ENCODE results near the gene FBXO46. TPM values are rescaled to one million over a fixed set of nuclear protein-coding genes. Genes with fewer than 3 reads are reported as not detected.

The FBXO46 gene
- total RNA-seq, 1 experiment from 2014 or later, result 40.1 TPM

DNA sequence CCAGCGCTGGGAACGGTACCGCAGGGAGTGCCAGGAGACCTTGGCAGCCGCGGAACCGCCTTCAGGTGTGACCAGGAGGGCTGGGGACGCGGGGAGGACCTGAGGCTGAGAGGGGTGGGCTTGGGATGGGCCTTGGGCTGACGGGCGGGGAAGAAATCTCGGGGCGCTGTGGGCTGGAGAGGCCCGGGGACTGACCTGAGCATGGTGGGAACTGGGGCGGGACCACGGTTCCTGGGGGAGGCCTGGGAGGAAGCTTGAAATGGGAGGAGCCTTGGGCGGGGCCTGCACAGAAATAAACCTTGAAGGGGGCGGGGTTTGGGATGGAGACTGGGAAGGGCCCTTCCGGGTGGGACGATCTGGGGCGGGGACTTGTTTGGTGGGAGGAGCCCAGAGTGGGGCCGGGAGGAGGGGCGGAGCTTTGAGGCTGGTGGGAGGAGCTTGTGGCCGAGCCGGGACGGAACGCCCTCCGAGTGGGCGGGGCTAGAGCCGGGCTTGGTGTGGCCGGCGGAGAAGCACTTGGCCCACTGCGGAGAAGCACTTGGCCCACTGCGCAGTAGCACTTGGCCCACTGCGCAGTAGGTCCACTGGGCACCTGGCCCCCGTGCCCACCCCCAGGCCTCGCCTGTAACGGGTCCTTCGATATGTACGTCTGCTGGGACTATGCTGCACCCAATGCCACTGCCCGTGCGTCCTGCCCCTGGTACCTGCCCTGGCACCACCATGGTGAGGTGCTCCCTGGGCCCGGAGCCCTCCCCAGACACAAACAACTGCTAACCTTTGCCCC is 59.8 kb downstream of the FBXO46 start:
- DNase-seq (ENCODE audit: low spot score), result peak; percentile 98
- TF ChIP-seq ZNF219 (CRISPR knock-in tag; IDR thresholded peaks at IDR 0.05; ENCODE audit: borderline replicate concordance), result no peak
- TF ChIP-seq, protein P1, sequence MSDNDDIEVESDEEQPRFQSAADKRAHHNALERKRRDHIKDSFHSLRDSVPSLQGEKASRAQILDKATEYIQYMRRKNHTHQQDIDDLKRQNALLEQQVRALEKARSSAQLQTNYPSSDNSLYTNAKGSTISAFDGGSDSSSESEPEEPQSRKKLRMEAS (CRISPR knock-in tag; IDR thresholded peaks at IDR 0.05), result peak; percentile 28; the same call in 1 of the 2 replicates
- 0 out of 2 replicates have a peak, but pooled peaks have one; percentile 21 for TF ChIP-seq ETV6 (CRISPR knock-in tag; IDR thresholded peaks at IDR 0.05)
- TF ChIP-seq, protein P2, sequence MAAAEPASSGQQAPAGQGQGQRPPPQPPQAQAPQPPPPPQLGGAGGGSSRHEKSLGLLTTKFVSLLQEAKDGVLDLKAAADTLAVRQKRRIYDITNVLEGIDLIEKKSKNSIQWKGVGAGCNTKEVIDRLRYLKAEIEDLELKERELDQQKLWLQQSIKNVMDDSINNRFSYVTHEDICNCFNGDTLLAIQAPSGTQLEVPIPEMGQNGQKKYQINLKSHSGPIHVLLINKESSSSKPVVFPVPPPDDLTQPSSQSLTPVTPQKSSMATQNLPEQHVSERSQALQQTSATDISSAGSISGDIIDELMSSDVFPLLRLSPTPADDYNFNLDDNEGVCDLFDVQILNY (CRISPR knock-in tag; IDR thresholded peaks at IDR 0.05), result no peak
- 0 out of 2 replicates have a peak, but pooled peaks have one; percentile 50 for TF ChIP-seq MYBL2 (CRISPR knock-in tag; IDR thresholded peaks at IDR 0.05)
- TF ChIP-seq JAZF1 (CRISPR knock-in tag; IDR thresholded peaks at IDR 0.05), result no peak
- TF ChIP-seq, protein P3, sequence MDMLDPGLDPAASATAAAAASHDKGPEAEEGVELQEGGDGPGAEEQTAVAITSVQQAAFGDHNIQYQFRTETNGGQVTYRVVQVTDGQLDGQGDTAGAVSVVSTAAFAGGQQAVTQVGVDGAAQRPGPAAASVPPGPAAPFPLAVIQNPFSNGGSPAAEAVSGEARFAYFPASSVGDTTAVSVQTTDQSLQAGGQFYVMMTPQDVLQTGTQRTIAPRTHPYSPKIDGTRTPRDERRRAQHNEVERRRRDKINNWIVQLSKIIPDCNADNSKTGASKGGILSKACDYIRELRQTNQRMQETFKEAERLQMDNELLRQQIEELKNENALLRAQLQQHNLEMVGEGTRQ (CRISPR knock-in tag; IDR thresholded peaks at IDR 0.05), result no peak
- TF ChIP-seq GABPB1 (CRISPR knock-in tag; IDR thresholded peaks at IDR 0.05), result no peak
- no peak for TF ChIP-seq ZNF232 (CRISPR knock-in tag; IDR thresholded peaks at IDR 0.05)
- no peak for TF ChIP-seq NFATC4 (CRISPR knock-in tag; IDR thresholded peaks at IDR 0.05)
- no peak for TF ChIP-seq OVOL2 (CRISPR knock-in tag; IDR thresholded peaks at IDR 0.05; ENCODE audit: borderline replicate concordance)
- TF ChIP-seq, protein P4, sequence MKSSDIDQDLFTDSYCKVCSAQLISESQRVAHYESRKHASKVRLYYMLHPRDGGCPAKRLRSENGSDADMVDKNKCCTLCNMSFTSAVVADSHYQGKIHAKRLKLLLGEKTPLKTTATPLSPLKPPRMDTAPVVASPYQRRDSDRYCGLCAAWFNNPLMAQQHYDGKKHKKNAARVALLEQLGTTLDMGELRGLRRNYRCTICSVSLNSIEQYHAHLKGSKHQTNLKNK (CRISPR knock-in tag; IDR thresholded peaks at IDR 0.05), result no peak
- no peak for TF ChIP-seq SMAD3 (CRISPR knock-in tag; IDR thresholded peaks at IDR 0.05; ENCODE audit: borderline replicate concordance)
- TF ChIP-seq, protein P5, sequence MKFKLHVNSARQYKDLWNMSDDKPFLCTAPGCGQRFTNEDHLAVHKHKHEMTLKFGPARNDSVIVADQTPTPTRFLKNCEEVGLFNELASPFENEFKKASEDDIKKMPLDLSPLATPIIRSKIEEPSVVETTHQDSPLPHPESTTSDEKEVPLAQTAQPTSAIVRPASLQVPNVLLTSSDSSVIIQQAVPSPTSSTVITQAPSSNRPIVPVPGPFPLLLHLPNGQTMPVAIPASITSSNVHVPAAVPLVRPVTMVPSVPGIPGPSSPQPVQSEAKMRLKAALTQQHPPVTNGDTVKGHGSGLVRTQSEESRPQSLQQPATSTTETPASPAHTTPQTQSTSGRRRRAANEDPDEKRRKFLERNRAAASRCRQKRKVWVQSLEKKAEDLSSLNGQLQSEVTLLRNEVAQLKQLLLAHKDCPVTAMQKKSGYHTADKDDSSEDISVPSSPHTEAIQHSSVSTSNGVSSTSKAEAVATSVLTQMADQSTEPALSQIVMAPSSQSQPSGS (CRISPR knock-in tag; IDR thresholded peaks at IDR 0.05; ENCODE audit: borderline replicate concordance, low read depth), result no peak
- no peak for TF ChIP-seq SMAD4 (CRISPR knock-in tag; IDR thresholded peaks at IDR 0.05)
- no peak for TF ChIP-seq FOXK1 (CRISPR knock-in tag; IDR thresholded peaks at IDR 0.05)
- TF ChIP-seq, protein P6, sequence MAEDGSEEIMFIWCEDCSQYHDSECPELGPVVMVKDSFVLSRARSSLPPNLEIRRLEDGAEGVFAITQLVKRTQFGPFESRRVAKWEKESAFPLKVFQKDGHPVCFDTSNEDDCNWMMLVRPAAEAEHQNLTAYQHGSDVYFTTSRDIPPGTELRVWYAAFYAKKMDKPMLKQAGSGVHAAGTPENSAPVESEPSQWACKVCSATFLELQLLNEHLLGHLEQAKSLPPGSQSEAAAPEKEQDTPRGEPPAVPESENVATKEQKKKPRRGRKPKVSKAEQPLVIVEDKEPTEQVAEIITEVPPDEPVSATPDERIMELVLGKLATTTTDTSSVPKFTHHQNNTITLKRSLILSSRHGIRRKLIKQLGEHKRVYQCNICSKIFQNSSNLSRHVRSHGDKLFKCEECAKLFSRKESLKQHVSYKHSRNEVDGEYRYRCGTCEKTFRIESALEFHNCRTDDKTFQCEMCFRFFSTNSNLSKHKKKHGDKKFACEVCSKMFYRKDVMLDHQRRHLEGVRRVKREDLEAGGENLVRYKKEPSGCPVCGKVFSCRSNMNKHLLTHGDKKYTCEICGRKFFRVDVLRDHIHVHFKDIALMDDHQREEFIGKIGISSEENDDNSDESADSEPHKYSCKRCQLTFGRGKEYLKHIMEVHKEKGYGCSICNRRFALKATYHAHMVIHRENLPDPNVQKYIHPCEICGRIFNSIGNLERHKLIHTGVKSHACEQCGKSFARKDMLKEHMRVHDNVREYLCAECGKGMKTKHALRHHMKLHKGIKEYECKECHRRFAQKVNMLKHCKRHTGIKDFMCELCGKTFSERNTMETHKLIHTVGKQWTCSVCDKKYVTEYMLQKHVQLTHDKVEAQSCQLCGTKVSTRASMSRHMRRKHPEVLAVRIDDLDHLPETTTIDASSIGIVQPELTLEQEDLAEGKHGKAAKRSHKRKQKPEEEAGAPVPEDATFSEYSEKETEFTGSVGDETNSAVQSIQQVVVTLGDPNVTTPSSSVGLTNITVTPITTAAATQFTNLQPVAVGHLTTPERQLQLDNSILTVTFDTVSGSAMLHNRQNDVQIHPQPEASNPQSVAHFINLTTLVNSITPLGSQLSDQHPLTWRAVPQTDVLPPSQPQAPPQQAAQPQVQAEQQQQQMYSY (CRISPR knock-in tag; IDR thresholded peaks at IDR 0.05), result no peak
- TF ChIP-seq, protein P7, sequence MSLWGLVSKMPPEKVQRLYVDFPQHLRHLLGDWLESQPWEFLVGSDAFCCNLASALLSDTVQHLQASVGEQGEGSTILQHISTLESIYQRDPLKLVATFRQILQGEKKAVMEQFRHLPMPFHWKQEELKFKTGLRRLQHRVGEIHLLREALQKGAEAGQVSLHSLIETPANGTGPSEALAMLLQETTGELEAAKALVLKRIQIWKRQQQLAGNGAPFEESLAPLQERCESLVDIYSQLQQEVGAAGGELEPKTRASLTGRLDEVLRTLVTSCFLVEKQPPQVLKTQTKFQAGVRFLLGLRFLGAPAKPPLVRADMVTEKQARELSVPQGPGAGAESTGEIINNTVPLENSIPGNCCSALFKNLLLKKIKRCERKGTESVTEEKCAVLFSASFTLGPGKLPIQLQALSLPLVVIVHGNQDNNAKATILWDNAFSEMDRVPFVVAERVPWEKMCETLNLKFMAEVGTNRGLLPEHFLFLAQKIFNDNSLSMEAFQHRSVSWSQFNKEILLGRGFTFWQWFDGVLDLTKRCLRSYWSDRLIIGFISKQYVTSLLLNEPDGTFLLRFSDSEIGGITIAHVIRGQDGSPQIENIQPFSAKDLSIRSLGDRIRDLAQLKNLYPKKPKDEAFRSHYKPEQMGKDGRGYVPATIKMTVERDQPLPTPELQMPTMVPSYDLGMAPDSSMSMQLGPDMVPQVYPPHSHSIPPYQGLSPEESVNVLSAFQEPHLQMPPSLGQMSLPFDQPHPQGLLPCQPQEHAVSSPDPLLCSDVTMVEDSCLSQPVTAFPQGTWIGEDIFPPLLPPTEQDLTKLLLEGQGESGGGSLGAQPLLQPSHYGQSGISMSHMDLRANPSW (CRISPR knock-in tag; conservative IDR thresholded peaks at IDR 0.05; ENCODE audit: low read depth), result no peak
- TF ChIP-seq, protein P8, sequence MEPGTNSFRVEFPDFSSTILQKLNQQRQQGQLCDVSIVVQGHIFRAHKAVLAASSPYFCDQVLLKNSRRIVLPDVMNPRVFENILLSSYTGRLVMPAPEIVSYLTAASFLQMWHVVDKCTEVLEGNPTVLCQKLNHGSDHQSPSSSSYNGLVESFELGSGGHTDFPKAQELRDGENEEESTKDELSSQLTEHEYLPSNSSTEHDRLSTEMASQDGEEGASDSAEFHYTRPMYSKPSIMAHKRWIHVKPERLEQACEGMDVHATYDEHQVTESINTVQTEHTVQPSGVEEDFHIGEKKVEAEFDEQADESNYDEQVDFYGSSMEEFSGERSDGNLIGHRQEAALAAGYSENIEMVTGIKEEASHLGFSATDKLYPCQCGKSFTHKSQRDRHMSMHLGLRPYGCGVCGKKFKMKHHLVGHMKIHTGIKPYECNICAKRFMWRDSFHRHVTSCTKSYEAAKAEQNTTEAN (CRISPR knock-in tag; IDR thresholded peaks at IDR 0.05), result no peak
- peak; percentile 86 for TF ChIP-seq SP1 (CRISPR knock-in tag; conservative IDR thresholded peaks at IDR 0.05)
- TF ChIP-seq, protein P9, sequence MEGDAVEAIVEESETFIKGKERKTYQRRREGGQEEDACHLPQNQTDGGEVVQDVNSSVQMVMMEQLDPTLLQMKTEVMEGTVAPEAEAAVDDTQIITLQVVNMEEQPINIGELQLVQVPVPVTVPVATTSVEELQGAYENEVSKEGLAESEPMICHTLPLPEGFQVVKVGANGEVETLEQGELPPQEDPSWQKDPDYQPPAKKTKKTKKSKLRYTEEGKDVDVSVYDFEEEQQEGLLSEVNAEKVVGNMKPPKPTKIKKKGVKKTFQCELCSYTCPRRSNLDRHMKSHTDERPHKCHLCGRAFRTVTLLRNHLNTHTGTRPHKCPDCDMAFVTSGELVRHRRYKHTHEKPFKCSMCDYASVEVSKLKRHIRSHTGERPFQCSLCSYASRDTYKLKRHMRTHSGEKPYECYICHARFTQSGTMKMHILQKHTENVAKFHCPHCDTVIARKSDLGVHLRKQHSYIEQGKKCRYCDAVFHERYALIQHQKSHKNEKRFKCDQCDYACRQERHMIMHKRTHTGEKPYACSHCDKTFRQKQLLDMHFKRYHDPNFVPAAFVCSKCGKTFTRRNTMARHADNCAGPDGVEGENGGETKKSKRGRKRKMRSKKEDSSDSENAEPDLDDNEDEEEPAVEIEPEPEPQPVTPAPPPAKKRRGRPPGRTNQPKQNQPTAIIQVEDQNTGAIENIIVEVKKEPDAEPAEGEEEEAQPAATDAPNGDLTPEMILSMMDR (IDR thresholded peaks at IDR 0.05), result no peak
- TF ChIP-seq FOXP1 (CRISPR knock-in tag; IDR thresholded peaks at IDR 0.05; ENCODE audit: borderline replicate concordance), result 0 out of 2 replicates have a peak, but pooled peaks have one; percentile 15
- H3K4me3 Mint-ChIP-seq, result peak overlapping the region; percentile 73
- ATAC-seq, result peak; percentile 90
- peaks cover 27% of the 10 kb centered on the region for H3K4me1 Mint-ChIP-seq
- no peaks in the 10 kb centered on the region for H3K36me3 Mint-ChIP-seq
- peaks cover 72% of the 10 kb centered on the region for H3K27me3 Mint-ChIP-seq (ENCODE audit: low read depth)
- H3K27ac Mint-ChIP-seq, result no peak overlapping the region
- H3K9me3 Mint-ChIP-seq, result no peaks in the 10 kb centered on the region
- ChIA-PET POLR2A (interaction anchor here (0.5 to 2.3 kb wide), 6 partner anchors 10 to 172 kb away, joined by 4 to 12 read pairs (median 5); partner anchors contain the start of genes OPA3, QPCTL and SNRPD2), CTCF (interaction anchor here (0.5 to 4.8 kb wide), 27 partner anchors 8 to 871 kb away, joined by 3 to 68 read pairs (median 4); partner anchors contain the start of genes EML2, OPA3, QPCTL and SIX5)
